Pancreas (tissue), 10 donors: Measurements from ENCODE around the gene CLN5. TPM values are rescaled to one million over a fixed set of nuclear protein-coding genes. Genes with fewer than 3 reads are reported as not detected.

Experiments
- ATAC-seq, 4 donors: fragments of 200-7000 bp; cut with Tn5 transposase; one replicate each; pipeline versions ENCODE4 v1.8.0 to v1.9.1; 2020; ENCODE audit warnings: mild to moderate bottlenecking in 4 of 4, moderate library complexity in 4 of 4
- DNase-seq, 6 donors: peaks; one replicate each; pipeline ENCODE4 v3.0.0-alpha.2; 2020
- FAIRE-seq: peaks from 2 replicates; lab custom pipeline; 2012; peaks lifted over from hg19 to GRCh38; lab: Jason Lieb, UNC
- H3K27ac ChIP-seq, 4 donors: fragments of 200-600 bp; sonication (generic); 1 replicate in 3 of 4; 2 replicates in 1 of 4; pipeline versions ENCODE4 v1.5.0 to v1.8.0; 2020
- H3K27me3 ChIP-seq, 4 donors: fragments of 200-600 bp; one replicate each; pipeline ENCODE4 v1.8.0; 2021
- H3K36me3 ChIP-seq, 3 donors: fragments of 200-600 bp; sonication (generic) in 1 of 3; one replicate each; pipeline versions ENCODE4 v1.5.0 to v1.8.0; 2020 to 2021
- H3K4me1 ChIP-seq, 3 donors: fragments of 200-600 bp; one replicate each; pipeline ENCODE4 v1.8.0; 2021
- H3K4me3 ChIP-seq, 4 donors: fragments of 200-600 bp; sonication (generic) in 2 of 4; one replicate each; pipeline versions ENCODE4 v1.5.0 to v1.8.0; 2020 to 2021
- H3K9me3 ChIP-seq, 4 donors: fragments of 200-600 bp; one replicate each; pipeline ENCODE4 v1.8.0; 2021
- WGBS, 2 donors: extraction: QIAGEN DNeasy Blood & Tissue Kit; methylation state at CpG; one replicate each; pipeline ENCODE4 v1.1.7; 2013; 5-methylcytosine and 5-hydroxymethylcytosine counted together
- intact Hi-C, 3 donors: fragments of 100-400 bp; cut with DNase I; formaldehyde crosslinking; loops; one replicate each; pipeline versions ENCODE4 v1.11.1 to v1.14.2; 2022
- polyA plus RNA-seq, 2 donors: library from polyadenylated mRNA; stranded (reverse); fragments of 200-250 nt; gene quantifications; one replicate each; pipeline ENCODE4 v1.2.3, GENCODE V29; 2013
- total RNA-seq, 6 donors: library from RNA; stranded (reverse); fragmentation: NEBNext Ultra II Directional in 4 of 6; extraction: Animal tissue kit (Norgen Biotek cat#: 25700) in 4 of 6; gene quantifications; one replicate each; pipeline versions ENCODE4 v1.2.1 to v1.2.4, GENCODE V29; 2021 to 2023
- TF ChIP-seq, protein P1 (sequence below), 4 donors: fragments of 200-600 bp; sonication (generic) in 3 of 4; IDR thresholded peaks; one replicate each; pipeline versions ENCODE4 v1.5.0 to v1.8.0; 2021; ENCODE audit warnings: antibody characterized with exemption in 4 of 4
- donor health status: healthy with polysubstance abuse.
- donor health status: DM: no; HTN: no; CAD: no; lungs with moderate emphysema.
- donor health status: DM: no; HTN: no; CAD: no.
- donor health status: control.
- donor health status: control.
- donor health status: Bipolar disorder and iron deficiency.
- donor health status: DM: yes; HTN: yes; CAD: no.
- donor health status: DM: no; HTN: no; CAD: no.
- donor health status: DM: no; HTN: no; CAD: no.
- donor health status: DM: yes; HTN: yes; CAD: no.

The CLN5 gene
- total and polyA plus RNA-seq, 8 donors, result 9.1 to 24.3 (median 18.1) TPM

GRCh38 chr13:77038907-77039480, 47.1 kb downstream of the CLN5 start:
- Histone ChIP-seq H3K4me1 (peaks cover 0 to 6% (median 0%) of the 10 kb centered on the region in 3 donors), H3K27ac (no peak overlapping the region), H3K36me3 (peaks cover 0 to 3% (median 0%) of the 10 kb centered on the region in 3 donors), H3K4me3 (no peak overlapping the region), H3K27me3 (no peaks in the 10 kb centered on the region), H3K9me3 (no peaks in the 10 kb centered on the region)
- no peak for ATAC-seq
- intact Hi-C loops, result no loop called here
- FAIRE-seq, result no peak
- TF ChIP-seq, protein P1, sequence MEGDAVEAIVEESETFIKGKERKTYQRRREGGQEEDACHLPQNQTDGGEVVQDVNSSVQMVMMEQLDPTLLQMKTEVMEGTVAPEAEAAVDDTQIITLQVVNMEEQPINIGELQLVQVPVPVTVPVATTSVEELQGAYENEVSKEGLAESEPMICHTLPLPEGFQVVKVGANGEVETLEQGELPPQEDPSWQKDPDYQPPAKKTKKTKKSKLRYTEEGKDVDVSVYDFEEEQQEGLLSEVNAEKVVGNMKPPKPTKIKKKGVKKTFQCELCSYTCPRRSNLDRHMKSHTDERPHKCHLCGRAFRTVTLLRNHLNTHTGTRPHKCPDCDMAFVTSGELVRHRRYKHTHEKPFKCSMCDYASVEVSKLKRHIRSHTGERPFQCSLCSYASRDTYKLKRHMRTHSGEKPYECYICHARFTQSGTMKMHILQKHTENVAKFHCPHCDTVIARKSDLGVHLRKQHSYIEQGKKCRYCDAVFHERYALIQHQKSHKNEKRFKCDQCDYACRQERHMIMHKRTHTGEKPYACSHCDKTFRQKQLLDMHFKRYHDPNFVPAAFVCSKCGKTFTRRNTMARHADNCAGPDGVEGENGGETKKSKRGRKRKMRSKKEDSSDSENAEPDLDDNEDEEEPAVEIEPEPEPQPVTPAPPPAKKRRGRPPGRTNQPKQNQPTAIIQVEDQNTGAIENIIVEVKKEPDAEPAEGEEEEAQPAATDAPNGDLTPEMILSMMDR (IDR thresholded peaks at IDR 0.05), result no peak
- DNase-seq, result no peak
- 63 to 71% methylated on average over 5 of the region's 5 CpGs for WGBS, 2 donors

- no peak overlapping the region for H3K27ac ChIP-seq
- no peaks in the 10 kb centered on the region for H3K27me3 ChIP-seq
- DNase-seq, result no peak
Observed at GRCh38 chr13:77040076-77040475, 48.2 kb downstream of the CLN5 start.

GRCh38 chr13:77040835-77041234, 49.0 kb downstream of the CLN5 start:
- H3K36me3 ChIP-seq, result peaks cover 0 to 3% (median 0%) of the 10 kb centered on the region in 3 donors
- peak in 1 of 4 donors; percentile 16 for ATAC-seq
- no peak for DNase-seq
- intact Hi-C loops, result no loop called here
- no peaks in the 10 kb centered on the region for H3K9me3 ChIP-seq
- TF ChIP-seq, protein P1 (IDR thresholded peaks at IDR 0.05), result no peak
- H3K27ac ChIP-seq, result no peak overlapping the region
- no peak for FAIRE-seq
- H3K27me3 ChIP-seq, result no peaks in the 10 kb centered on the region
- H3K4me3 ChIP-seq, result no peak overlapping the region
- WGBS, 2 donors, result 94 to 95% methylated on average over 9 of the region's 9 CpGs
- H3K4me1 ChIP-seq, result peaks cover 0 to 6% (median 0%) of the 10 kb centered on the region in 3 donors

More at GRCh38 chr13:77040076-77040475, 48.2 kb downstream of the CLN5 start:
- 51% methylated on average over 7 of the region's 7 CpGs for WGBS, 2 donors
- peak in 3 of 4 donors; percentile 58 to 78 (median 66) for ATAC-seq
- Histone ChIP-seq H3K4me3 (no peak overlapping the region), H3K36me3 (peaks cover 0 to 3% (median 0%) of the 10 kb centered on the region in 3 donors), H3K9me3 (no peaks in the 10 kb centered on the region), H3K4me1 (peaks cover 0 to 6% (median 0%) of the 10 kb centered on the region in 3 donors)
- no peak for FAIRE-seq
- TF ChIP-seq, protein P1 (IDR thresholded peaks at IDR 0.05), result no peak
- intact Hi-C loops, result no loop called here

DNA sequence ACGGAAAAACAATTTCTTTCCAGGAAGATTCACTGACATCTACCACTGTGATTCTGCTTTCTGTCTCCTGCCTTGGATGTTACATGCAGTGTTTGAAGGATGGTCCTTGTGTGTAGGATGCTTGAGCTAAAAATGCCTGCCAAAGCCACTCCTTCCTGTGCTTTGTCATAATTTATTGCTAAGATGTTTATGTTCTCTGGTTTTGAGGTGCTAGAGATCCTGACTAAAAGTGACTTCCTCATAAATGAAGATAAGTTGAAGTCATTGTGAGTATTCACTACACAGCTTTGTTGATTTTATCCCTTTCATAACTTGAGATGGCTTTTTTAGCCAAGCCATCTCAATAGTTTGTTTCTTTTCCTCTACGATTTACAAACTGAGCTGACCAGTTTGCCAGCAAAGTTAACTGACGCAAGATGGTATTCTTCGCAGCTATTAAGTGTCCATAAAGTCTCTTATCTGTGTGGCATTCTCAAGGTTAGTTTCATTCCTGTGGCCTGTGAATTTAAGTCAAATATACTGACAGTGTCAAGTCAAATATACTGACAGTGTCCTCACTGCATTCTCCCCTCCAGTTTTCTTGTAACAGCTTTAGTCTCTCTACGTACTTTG, 50.8 kb downstream of the CLN5 start:
- Histone ChIP-seq H3K4me3 (no peak overlapping the region), H3K9me3 (no peaks in the 10 kb centered on the region), H3K27ac (no peak overlapping the region), H3K36me3 (peaks cover 0 to 3% (median 0%) of the 10 kb centered on the region in 3 donors), H3K4me1 (peaks cover 0 to 6% (median 0%) of the 10 kb centered on the region in 3 donors), H3K27me3 (no peaks in the 10 kb centered on the region)
- ATAC-seq (no peak), FAIRE-seq (no peak), DNase-seq (no peak)
- 84 to 87% methylated on average over 5 of the region's 5 CpGs for WGBS, 2 donors
- TF ChIP-seq, protein P1 (IDR thresholded peaks at IDR 0.05), result no peak
- intact Hi-C loops, result no loop called here
